M059J (cell line): ENCODE data around the gene LRP10. TPM values are rescaled to one million over a fixed set of nuclear protein-coding genes. Genes with fewer than 3 reads are reported as not detected.
A peak's percentile ranks its signal among the peaks of the same experiment; 100 is the strongest.

Experiments
- DNase-seq: peaks from one replicate; pipeline ENCODE4 v3.0.0-alpha.2; 2012; ENCODE audit warnings: low read depth
- total RNA-seq: library from RNA; depleted of rRNA; stranded (reverse); fragments of >200 nt; shearing (Covaris generic); gene quantifications from 2 replicates; pipeline ENCODE4 v1.2.3, GENCODE V29; 2014

Gene LRP10
- total RNA-seq, 1 experiment from 2014 or later, result 115 TPM

GRCh38 chr14:22861651-22862050 is 9.9 kb upstream of the LRP10 start:
- no peak for DNase-seq

GRCh38 chr14:22864979-22865378 is 6.6 kb upstream of the LRP10 start:
- DNase-seq, result no peak

GRCh38 chr14:22865424-22866405 is 5.8 kb upstream of the LRP10 start:
- DNase-seq, result no peak

GRCh38 chr14:22866874-22867273 is 4.7 kb upstream of the LRP10 start:
- no peak for DNase-seq

- DNase-seq, result no peak
Measured at GRCh38 chr14:22870811-22871223, 723 bp upstream of the LRP10 start.

GRCh38 chr14:22872033-22872832 is 693 bp downstream of the LRP10 start:
- peak; percentile 90 for DNase-seq

- DNase-seq, result no peak
Measured at GRCh38 chr14:22872833-22873520, 1.4 kb downstream of the LRP10 start.

GRCh38 chr14:22875003-22875747 is 3.6 kb downstream of the LRP10 start:
- DNase-seq, result no peak

GRCh38 chr14:22875748-22876319 is 4.3 kb downstream of the LRP10 start:
- no peak for DNase-seq

- no peak for DNase-seq
Measured at GRCh38 chr14:22877000-22877501, 5.5 kb downstream of the LRP10 start.

- DNase-seq, result no peak
Measured at GRCh38 chr14:22878271-22879246, 7.0 kb downstream of the LRP10 start.

GRCh38 chr14:22882064-22882463 is 10.5 kb downstream of the LRP10 start:
- no peak for DNase-seq

GRCh38 chr14:22882529-22883172 is 11.1 kb downstream of the LRP10 start:
- DNase-seq, result peak; percentile 34

- no peak for DNase-seq
Measured at GRCh38 chr14:22883173-22883976, 11.8 kb downstream of the LRP10 start, which contains the start of gene REM2. TSS of gene REM2 (plus strand) at chr14:22883222. CDS start at chr14:22883288, 66 bp downstream.

GRCh38 chr14:22884076-22884737 is 12.7 kb downstream of the LRP10 start:
- DNase-seq, result no peak

- no peak for DNase-seq
Measured at GRCh38 chr14:22884738-22885523, 13.4 kb downstream of the LRP10 start.

GRCh38 chr14:22885975-22886374 is 14.4 kb downstream of the LRP10 start:
- no peak for DNase-seq
